T47D (cell line): ENCODE results near the gene GRIA1.

Experiments
- DNase-seq, 2 experiments: peaks; one replicate each; pipeline versions ENCODE4 v3.0.0 to v3.0.0-alpha.2; 2011 to 2012; ENCODE audit warnings: low read depth in 1 of 2, low spot score in 1 of 2
- JUND ChIP-seq: IDR thresholded peaks from 2 replicates; pipeline ENCODE4 v1.6.1; 2012; ENCODE audit warnings: low read depth
- in situ Hi-C: cut with HindIII; loops from 2 replicates; pipeline ENCODE4 v1.10.0; 2016; ENCODE audit warnings: low sequenced_read_pairs, low pct_unique_long_range_greater_than_20kb

Gene GRIA1

GRCh38 chr5:153539983-153540382 is 49.5 kb downstream of the GRIA1 start:
- DNase-seq: no peak
- no peak for TF ChIP-seq JUND
- in situ Hi-C loops: no loop called here

- in situ Hi-C loops: no loop called here
- no peak for DNase-seq
- TF ChIP-seq JUND: no peak
Measured at GRCh38 chr5:153542536-153542935, 52.1 kb downstream of the GRIA1 start.

- in situ Hi-C loops: no loop called here
- no peak for DNase-seq
- TF ChIP-seq JUND: no peak
Measured at GRCh38 chr5:153543288-153543687, 52.8 kb downstream of the GRIA1 start.

- TF ChIP-seq JUND: no peak
- DNase-seq: no peak
- in situ Hi-C loops: no loop called here
Measured at GRCh38 chr5:153543959-153544470, 53.5 kb downstream of the GRIA1 start.

GRCh38 chr5:153544706-153545105 is 54.2 kb downstream of the GRIA1 start:
- in situ Hi-C loops: no loop called here
- no peak for TF ChIP-seq JUND
- no peak for DNase-seq

- no peak for TF ChIP-seq JUND
- no peak for DNase-seq
- in situ Hi-C loops: no loop called here
Measured at GRCh38 chr5:153546566-153546965, 56.1 kb downstream of the GRIA1 start.

GRCh38 chr5:153551537-153552079 is 61.1 kb downstream of the GRIA1 start:
- no peak for DNase-seq
- in situ Hi-C loops: no loop called here
- TF ChIP-seq JUND: no peak

GRCh38 chr5:153552886-153553285 is 62.4 kb downstream of the GRIA1 start:
- DNase-seq: no peak
- in situ Hi-C loops: no loop called here
- TF ChIP-seq JUND: no peak

GRCh38 chr5:153555420-153556114 is 65.1 kb downstream of the GRIA1 start:
- in situ Hi-C loops: no loop called here
- no peak for DNase-seq
- TF ChIP-seq JUND: no peak

GRCh38 chr5:153558957-153559356 is 68.5 kb downstream of the GRIA1 start:
- DNase-seq: no peak
- TF ChIP-seq JUND: no peak
- in situ Hi-C loops: no loop called here

GRCh38 chr5:153559926-153560325 is 69.5 kb downstream of the GRIA1 start:
- in situ Hi-C loops: no loop called here
- no peak for TF ChIP-seq JUND
- DNase-seq: no peak

- in situ Hi-C loops: no loop called here
- no peak for DNase-seq
- no peak for TF ChIP-seq JUND
Measured at GRCh38 chr5:153562189-153562588, 71.7 kb downstream of the GRIA1 start.

- no peak for DNase-seq
- no peak for TF ChIP-seq JUND
- in situ Hi-C loops: no loop called here
Measured at GRCh38 chr5:153565822-153566221, 75.4 kb downstream of the GRIA1 start.

GRCh38 chr5:153569036-153569435 is 78.6 kb downstream of the GRIA1 start:
- in situ Hi-C loops: no loop called here
- DNase-seq: no peak
- TF ChIP-seq JUND: no peak
